Measurements from ENCODE around the gene HP1BP3.

Gene HP1BP3

DNA sequence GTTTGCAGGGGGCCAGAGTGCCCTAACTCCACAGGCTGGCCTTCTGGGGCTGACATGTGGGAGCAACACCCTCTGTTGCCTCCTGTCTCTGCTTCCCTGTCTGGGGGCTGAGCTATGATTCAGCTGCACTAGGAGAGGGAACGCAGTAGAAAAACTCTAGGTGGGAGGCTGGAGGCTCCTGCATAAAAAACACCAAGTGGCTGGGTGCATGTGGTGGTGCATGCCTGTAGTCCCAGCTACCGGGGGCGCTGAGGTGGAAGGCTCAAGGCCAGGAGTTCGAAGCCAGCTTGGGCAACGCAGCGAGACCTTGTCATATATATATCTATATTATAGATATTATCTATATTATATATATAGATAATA is 74.9 kb downstream of the HP1BP3 start:
- no peaks in the 10 kb centered on the region for H3K9me3 ChIP-seq (ENCODE audit: control insufficient read depth in 1 of 2, low read length in 2 of 2)
- H3K36me3 ChIP-seq (ENCODE audit: control insufficient read depth in 1 of 2, insufficient read depth in 2 of 2, low read length in 2 of 2): no peaks in the 10 kb centered on the region
- peaks cover 0 to 7% of the 10 kb centered on the region in 2 donors for H3K4me1 ChIP-seq (ENCODE audit: control insufficient read depth in 1 of 2, insufficient read depth in 2 of 2, low read length in 2 of 2)
- no peak overlapping the region for H3K9ac ChIP-seq (ENCODE audit: low read depth in 1 of 2, low read length in 2 of 2)
- peaks cover 7 to 16% of the 10 kb centered on the region in 2 donors for H3K27me3 ChIP-seq (ENCODE audit: control insufficient read depth in 1 of 2, insufficient read depth in 2 of 2, low read length in 2 of 2)
- no peak overlapping the region for H3K27ac ChIP-seq (ENCODE audit: low read depth, low read length)
- H3K4me3 ChIP-seq (ENCODE audit: low read depth in 1 of 2, low read length in 2 of 2): no peak overlapping the region

DNA sequence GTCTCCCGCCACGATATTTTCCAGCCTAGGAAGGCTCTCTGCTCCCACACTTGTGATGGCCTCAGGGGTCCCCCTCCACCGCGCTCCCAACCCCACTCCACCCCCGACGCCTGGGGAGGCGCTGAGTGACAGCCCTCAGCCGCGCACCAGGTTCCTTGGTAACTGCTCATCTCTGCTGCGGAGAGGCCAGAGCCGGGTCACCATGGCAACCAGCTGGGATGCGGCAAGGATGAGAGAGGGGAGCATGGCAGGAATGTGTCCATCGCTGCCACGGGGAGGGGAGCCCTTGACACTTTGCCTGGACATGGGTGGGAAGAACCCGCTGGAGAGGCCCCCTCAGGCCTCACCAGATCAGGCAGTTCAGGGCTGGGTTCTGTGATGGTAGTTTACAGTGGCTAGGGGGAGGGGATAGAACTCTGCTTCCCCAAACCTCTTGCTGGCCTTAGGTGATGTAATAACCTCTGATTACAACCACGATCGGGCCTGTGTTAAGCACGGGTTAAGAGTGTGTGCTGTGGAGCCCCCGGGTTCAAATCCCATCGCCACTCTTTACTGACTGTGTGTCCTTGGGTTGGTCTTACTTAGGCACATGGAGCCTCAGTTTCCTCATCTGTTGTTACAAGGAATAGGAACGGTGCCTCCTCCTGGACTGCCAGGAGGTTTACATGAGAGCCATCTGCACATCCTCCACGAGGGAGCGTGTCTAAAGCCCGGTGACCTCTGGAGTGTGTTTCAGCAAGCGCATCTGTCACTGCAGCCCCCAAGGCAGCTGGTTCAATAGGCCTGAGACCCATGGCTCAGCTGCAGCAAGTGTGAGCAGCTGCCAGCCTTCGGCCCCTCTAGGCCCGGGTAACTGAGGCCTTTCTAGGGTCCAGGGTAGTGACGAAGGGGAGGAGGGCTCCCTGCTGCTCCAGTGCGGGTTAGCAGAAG is 75.6 kb downstream of the HP1BP3 start:
- Histone ChIP-seq H3K4me1 (ENCODE audit: control insufficient read depth in 1 of 2, insufficient read depth in 2 of 2, low read length in 2 of 2) (peaks cover 0 to 6% of the 10 kb centered on the region in 2 donors), H3K9ac (ENCODE audit: low read depth in 1 of 2, low read length in 2 of 2) (no peak overlapping the region), H3K9me3 (ENCODE audit: control insufficient read depth in 1 of 2, low read length in 2 of 2) (no peaks in the 10 kb centered on the region), H3K4me3 (ENCODE audit: low read depth in 1 of 2, low read length in 2 of 2) (no peak overlapping the region), H3K36me3 (ENCODE audit: control insufficient read depth in 1 of 2, insufficient read depth in 2 of 2, low read length in 2 of 2) (no peaks in the 10 kb centered on the region), H3K27me3 (ENCODE audit: control insufficient read depth in 1 of 2, insufficient read depth in 2 of 2, low read length in 2 of 2) (peaks cover 2 to 9% of the 10 kb centered on the region in 2 donors), H3K27ac (ENCODE audit: low read depth, low read length) (no peak overlapping the region)

DNA sequence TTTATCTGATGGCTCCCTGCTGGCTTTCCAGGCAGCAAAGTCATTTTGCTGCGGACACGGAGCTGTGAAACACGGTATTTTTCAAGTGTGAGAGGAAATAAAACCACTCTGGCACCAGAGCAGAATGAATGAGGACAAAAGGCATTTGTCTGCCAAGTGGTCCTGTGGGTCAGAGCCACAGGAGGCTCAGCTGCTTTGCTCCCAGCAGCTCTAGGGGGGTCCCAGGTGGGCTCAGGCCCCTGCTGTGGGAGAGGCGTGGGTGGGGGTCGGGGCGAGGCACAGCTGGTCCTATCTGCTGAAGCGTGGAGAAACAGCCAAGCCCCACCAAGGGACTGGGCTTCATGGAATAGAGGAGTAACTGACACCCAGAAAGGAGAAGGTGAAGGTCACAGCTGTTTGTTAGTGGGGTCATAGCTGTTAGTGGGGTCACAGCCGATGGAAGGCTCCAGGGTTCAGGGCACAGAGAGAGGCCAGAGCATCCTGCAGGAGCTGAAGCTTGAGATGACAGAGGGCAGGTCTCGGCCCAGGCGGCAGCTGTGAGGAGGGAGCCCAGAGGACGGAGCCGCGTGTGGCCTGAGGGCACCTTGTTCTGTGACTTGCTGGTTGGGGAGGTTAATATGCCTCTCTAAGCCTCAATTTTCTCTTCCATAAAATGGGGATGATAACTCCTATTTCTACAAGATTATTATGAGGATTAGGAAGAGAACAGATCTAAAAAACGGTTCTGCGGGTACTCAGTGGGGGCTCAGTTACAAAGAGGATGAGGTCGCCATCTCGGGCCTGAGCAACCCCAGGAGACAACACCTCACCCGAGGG is 76.4 kb downstream of the HP1BP3 start:
- Histone ChIP-seq H3K9me3 (ENCODE audit: control insufficient read depth in 1 of 2, low read length in 2 of 2) (no peaks in the 10 kb centered on the region), H3K27ac (ENCODE audit: low read depth, low read length) (no peak overlapping the region), H3K4me1 (ENCODE audit: control insufficient read depth in 1 of 2, insufficient read depth in 2 of 2, low read length in 2 of 2) (no peaks in the 10 kb centered on the region), H3K36me3 (ENCODE audit: control insufficient read depth in 1 of 2, insufficient read depth in 2 of 2, low read length in 2 of 2) (no peaks in the 10 kb centered on the region), H3K4me3 (ENCODE audit: low read depth in 1 of 2, low read length in 2 of 2) (no peak overlapping the region), H3K9ac (ENCODE audit: low read depth in 1 of 2, low read length in 2 of 2) (no peak overlapping the region), H3K27me3 (ENCODE audit: control insufficient read depth in 1 of 2, insufficient read depth in 2 of 2, low read length in 2 of 2) (peaks cover 0 to 3% of the 10 kb centered on the region in 2 donors)

DNA sequence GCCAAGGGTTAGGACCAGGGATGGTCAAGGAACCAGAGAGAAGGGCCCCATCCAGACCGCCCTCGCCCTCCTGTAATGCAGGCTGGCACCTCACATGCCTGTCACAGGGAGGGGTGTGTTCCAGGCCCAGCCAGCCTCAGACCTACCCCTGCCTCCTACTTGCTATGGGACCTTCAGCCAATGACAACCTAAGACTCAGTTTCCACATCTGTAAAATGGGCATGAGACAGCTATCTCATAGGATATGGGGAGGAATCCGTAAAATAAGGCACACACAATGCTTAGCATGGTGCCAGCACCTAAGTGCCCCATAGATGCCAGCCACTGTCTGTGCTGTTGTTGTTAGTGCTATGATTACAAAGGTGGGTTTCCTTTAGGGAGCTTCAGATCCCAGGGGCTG is 77.2 kb downstream of the HP1BP3 start:
- no peaks in the 10 kb centered on the region for H3K9me3 ChIP-seq (ENCODE audit: control insufficient read depth in 1 of 2, low read length in 2 of 2)
- H3K27me3 ChIP-seq (ENCODE audit: control insufficient read depth in 1 of 2, insufficient read depth in 2 of 2, low read length in 2 of 2): no peaks in the 10 kb centered on the region

DNA sequence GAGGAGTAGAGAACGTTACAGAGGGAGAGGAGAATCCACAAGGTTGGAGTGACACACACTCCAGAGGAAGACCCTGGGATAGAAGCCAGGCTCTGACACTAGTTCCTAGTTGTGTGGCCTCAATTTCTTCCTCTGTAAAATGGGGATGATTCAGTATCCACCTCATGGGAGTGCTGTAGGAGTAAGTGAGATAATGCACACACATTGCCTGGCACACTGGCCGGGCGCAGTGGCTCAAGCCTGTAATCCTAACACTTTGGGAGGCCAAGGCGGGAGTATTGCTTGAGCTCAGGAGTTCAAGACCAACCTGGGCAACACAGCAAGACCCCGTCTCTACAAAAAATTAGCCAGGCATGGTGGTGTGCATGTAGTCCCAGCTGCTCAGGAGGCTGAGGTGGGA is 78.2 kb downstream of the HP1BP3 start:
- no peaks in the 10 kb centered on the region for H3K27me3 ChIP-seq (ENCODE audit: control insufficient read depth in 1 of 2, insufficient read depth in 2 of 2, low read length in 2 of 2)

More for the DNA sequence above, 77.2 kb downstream of the HP1BP3 start:
- Histone ChIP-seq H3K27ac (ENCODE audit: low read depth, low read length) (no peak overlapping the region), H3K4me3 (ENCODE audit: low read depth in 1 of 2, low read length in 2 of 2) (no peak overlapping the region), H3K9ac (ENCODE audit: low read depth in 1 of 2, low read length in 2 of 2) (no peak overlapping the region), H3K4me1 (ENCODE audit: control insufficient read depth in 1 of 2, insufficient read depth in 2 of 2, low read length in 2 of 2) (no peaks in the 10 kb centered on the region), H3K36me3 (ENCODE audit: control insufficient read depth in 1 of 2, insufficient read depth in 2 of 2, low read length in 2 of 2) (no peaks in the 10 kb centered on the region)

DNA sequence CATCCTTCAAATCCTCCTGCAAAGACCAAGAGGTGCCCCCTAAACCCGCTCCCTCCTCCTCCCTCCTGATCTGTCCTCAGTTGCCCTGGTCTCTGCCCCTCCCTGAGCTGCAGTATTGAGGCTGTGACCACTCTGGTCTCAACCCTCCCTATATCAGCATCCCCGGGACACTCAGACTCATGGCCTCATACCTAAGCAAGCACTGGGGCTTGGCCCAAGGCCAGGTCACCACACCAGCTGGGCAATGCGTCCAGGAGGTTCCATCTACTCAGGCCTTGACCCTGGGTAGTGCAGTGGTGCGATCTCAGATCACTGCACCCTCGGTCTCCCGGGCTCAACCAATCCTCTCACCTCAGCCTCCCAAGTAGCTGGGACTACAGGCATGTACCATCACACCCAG is 79.0 kb downstream of the HP1BP3 start:
- H3K9ac ChIP-seq (ENCODE audit: low read depth in 1 of 2, low read length in 2 of 2): no peak overlapping the region
- H3K27ac ChIP-seq (ENCODE audit: low read depth, low read length): no peak overlapping the region
- no peaks in the 10 kb centered on the region for H3K36me3 ChIP-seq (ENCODE audit: control insufficient read depth in 1 of 2, insufficient read depth in 2 of 2, low read length in 2 of 2)
- H3K4me1 ChIP-seq (ENCODE audit: control insufficient read depth in 1 of 2, insufficient read depth in 2 of 2, low read length in 2 of 2): no peaks in the 10 kb centered on the region
- no peak overlapping the region for H3K4me3 ChIP-seq (ENCODE audit: low read depth in 1 of 2, low read length in 2 of 2)
- no peaks in the 10 kb centered on the region for H3K9me3 ChIP-seq (ENCODE audit: control insufficient read depth in 1 of 2, low read length in 2 of 2)
- no peaks in the 10 kb centered on the region for H3K27me3 ChIP-seq (ENCODE audit: control insufficient read depth in 1 of 2, insufficient read depth in 2 of 2, low read length in 2 of 2)

More for the DNA sequence above, 78.2 kb downstream of the HP1BP3 start:
- Histone ChIP-seq H3K4me1 (ENCODE audit: control insufficient read depth in 1 of 2, insufficient read depth in 2 of 2, low read length in 2 of 2) (no peaks in the 10 kb centered on the region), H3K36me3 (ENCODE audit: control insufficient read depth in 1 of 2, insufficient read depth in 2 of 2, low read length in 2 of 2) (no peaks in the 10 kb centered on the region), H3K4me3 (ENCODE audit: low read depth in 1 of 2, low read length in 2 of 2) (no peak overlapping the region), H3K27ac (ENCODE audit: low read depth, low read length) (no peak overlapping the region), H3K9me3 (ENCODE audit: control insufficient read depth in 1 of 2, low read length in 2 of 2) (no peaks in the 10 kb centered on the region), H3K9ac (ENCODE audit: low read depth in 1 of 2, low read length in 2 of 2) (no peak overlapping the region)

DNA sequence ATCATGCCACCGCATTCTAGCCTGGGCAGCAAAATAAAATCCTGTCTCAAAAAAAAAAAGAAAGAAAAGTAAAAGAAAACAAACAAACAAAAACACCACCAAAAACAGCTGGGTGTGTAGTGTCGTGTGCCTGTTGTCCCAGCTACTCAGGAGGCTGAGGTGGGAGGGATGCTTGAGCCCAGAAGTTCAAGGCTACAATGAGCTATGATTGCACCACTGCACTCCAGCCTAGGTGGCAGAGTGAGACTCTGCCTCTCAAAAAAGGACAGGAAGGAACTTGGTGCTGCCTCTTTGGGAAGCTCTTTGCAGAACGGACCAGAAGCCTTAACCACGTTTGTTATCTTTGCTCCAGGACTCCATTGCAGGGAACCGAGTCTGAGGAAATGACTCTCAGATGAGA is 80.3 kb downstream of the HP1BP3 start:
- no peaks in the 10 kb centered on the region for H3K9me3 ChIP-seq (ENCODE audit: control insufficient read depth in 1 of 2, low read length in 2 of 2)
- H3K36me3 ChIP-seq (ENCODE audit: control insufficient read depth in 1 of 2, insufficient read depth in 2 of 2, low read length in 2 of 2): no peaks in the 10 kb centered on the region
- no peak overlapping the region for H3K9ac ChIP-seq (ENCODE audit: low read depth in 1 of 2, low read length in 2 of 2)
- no peak overlapping the region for H3K27ac ChIP-seq (ENCODE audit: low read depth, low read length)
- no peaks in the 10 kb centered on the region for H3K27me3 ChIP-seq (ENCODE audit: control insufficient read depth in 1 of 2, insufficient read depth in 2 of 2, low read length in 2 of 2)
- H3K4me3 ChIP-seq (ENCODE audit: low read depth in 1 of 2, low read length in 2 of 2): no peak overlapping the region
- H3K4me1 ChIP-seq (ENCODE audit: control insufficient read depth in 1 of 2, insufficient read depth in 2 of 2, low read length in 2 of 2): peaks cover 3 to 4% of the 10 kb centered on the region in 2 donors

DNA sequence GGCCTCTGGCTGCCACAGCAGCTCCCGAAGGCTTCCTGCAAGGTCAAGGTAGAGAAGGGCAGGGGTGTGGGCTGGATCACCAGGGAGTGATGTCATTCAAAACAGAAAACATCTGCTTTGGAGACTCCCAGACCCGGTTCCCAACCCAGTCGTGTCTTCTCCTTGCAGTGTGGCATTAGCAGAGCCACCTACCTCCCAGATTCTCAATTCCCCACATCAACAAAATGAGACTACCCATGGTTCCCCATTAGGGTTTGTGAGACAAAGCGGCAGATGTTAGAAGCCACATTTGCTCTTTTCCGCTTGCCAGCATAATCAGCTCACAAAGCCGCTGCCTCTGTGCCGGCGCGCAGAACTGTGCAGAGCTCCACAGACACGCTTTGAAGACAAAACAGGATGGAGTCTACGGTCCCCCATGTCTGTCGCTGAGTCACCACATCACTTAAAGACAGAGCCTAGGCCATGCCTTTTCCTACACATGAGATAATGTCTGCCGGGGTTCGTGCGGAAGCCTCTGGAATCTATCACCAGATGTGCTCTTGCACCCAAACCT is 81.8 kb downstream of the HP1BP3 start:
- no peaks in the 10 kb centered on the region for H3K9me3 ChIP-seq (ENCODE audit: control insufficient read depth in 1 of 2, low read length in 2 of 2)
- no peak overlapping the region for H3K4me3 ChIP-seq (ENCODE audit: low read depth in 1 of 2, low read length in 2 of 2)
- H3K27ac ChIP-seq (ENCODE audit: low read depth, low read length): no peak overlapping the region
- H3K27me3 ChIP-seq (ENCODE audit: control insufficient read depth in 1 of 2, insufficient read depth in 2 of 2, low read length in 2 of 2): no peaks in the 10 kb centered on the region
- H3K36me3 ChIP-seq (ENCODE audit: control insufficient read depth in 1 of 2, insufficient read depth in 2 of 2, low read length in 2 of 2): no peaks in the 10 kb centered on the region
- no peak overlapping the region for H3K9ac ChIP-seq (ENCODE audit: low read depth in 1 of 2, low read length in 2 of 2)
- peaks cover 4 to 10% of the 10 kb centered on the region in 2 donors for H3K4me1 ChIP-seq (ENCODE audit: control insufficient read depth in 1 of 2, insufficient read depth in 2 of 2, low read length in 2 of 2)

DNA sequence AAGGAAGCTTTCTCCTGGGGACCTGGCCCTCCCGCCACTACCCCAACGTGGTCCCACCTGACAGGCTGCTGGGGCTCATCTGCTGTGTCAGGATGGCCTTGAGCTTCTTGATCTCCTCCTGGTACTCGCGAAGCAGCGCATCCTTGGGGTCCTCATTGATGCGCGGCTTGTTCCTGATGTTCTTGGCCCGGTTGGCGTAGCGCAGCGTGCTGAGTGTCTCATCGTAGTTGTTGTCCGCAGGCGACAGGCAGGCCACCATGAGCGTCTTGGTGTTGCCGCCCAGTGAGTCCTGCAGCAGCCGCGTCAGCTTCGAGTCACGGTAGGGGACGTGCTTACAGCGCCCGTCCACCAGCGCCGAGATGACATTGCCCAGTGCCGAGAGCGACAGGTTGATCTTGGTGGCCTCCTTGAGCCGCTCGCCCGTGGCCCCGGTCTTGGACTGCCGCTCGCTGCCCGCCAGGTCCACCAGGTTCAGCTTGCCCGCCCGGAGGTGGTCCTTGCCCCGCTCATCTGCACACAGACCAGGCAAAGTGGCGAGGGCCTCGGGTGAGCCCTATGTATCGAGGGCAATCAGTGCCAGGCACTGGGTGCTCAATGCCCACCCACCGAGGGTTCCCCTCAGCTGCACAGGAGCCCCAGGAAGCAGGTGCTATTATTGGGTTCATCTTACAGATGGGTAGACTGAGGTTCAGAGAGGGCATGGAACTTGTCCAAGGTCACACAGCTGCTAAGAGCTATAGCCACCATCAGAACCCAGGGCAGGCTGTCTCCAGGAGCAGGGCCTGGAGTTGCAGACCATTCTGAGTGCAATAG is 82.5 kb downstream of the HP1BP3 start:
- no peak overlapping the region for H3K9ac ChIP-seq (ENCODE audit: low read depth in 1 of 2, low read length in 2 of 2)
- peaks cover 4 to 10% of the 10 kb centered on the region in 2 donors for H3K4me1 ChIP-seq (ENCODE audit: control insufficient read depth in 1 of 2, insufficient read depth in 2 of 2, low read length in 2 of 2)
- H3K27me3 ChIP-seq (ENCODE audit: control insufficient read depth in 1 of 2, insufficient read depth in 2 of 2, low read length in 2 of 2): no peaks in the 10 kb centered on the region
- H3K9me3 ChIP-seq (ENCODE audit: control insufficient read depth in 1 of 2, low read length in 2 of 2): no peaks in the 10 kb centered on the region
- no peak overlapping the region for H3K27ac ChIP-seq (ENCODE audit: low read depth, low read length)
- H3K36me3 ChIP-seq (ENCODE audit: control insufficient read depth in 1 of 2, insufficient read depth in 2 of 2, low read length in 2 of 2): no peaks in the 10 kb centered on the region
- no peak overlapping the region for H3K4me3 ChIP-seq (ENCODE audit: low read depth in 1 of 2, low read length in 2 of 2)

Measured in duodenal mucosa (tissue), 2 donors.